Measurements from ENCODE around the gene MBP. TPM values are rescaled to one million over a fixed set of nuclear protein-coding genes. Genes with fewer than 3 reads are reported as not detected.

MBP gene
- total and polyA plus RNA-seq, 2 of the 13 experiments (the other 11 are each of a cell fraction or from before 2014, with no cell fraction given) = 5.0 to 8.5 TPM

- Histone ChIP-seq H3K79me2 (ENCODE audit: insufficient read depth, low read length) (no peaks in the 10 kb centered on the region), H2AFZ (ENCODE audit: low read length) (no peak overlapping the region), H3K4me3 (replicated peaks in 1 of 3; ENCODE audit: insufficient read depth in 1 of 3, low read depth in 2 of 3, low read length in 3 of 3) (no peak overlapping the region), H3K9ac (ENCODE audit: insufficient read depth, low read depth, low read length) (no peak overlapping the region), H3K4me2 (ENCODE audit: low read depth, low read length) (no peak overlapping the region), H4K20me1 (ENCODE audit: insufficient read depth, low read length) (peaks cover 11% of the 10 kb centered on the region), H3K27ac (ENCODE audit: extremely low read length, insufficient read depth, low read length) (no peak overlapping the region), H3K36me3 (replicated peaks in 1 of 2; ENCODE audit: control insufficient read depth in 1 of 2, insufficient read depth in 2 of 2, low read length in 2 of 2) (no peaks in the 10 kb centered on the region), H3K27me3 (ENCODE audit: control insufficient read depth in 1 of 2, insufficient read depth in 2 of 2, low read length in 2 of 2) (no peaks in the 10 kb centered on the region), H3K4me1 (ENCODE audit: insufficient read depth, low read length) (peaks cover 35% of the 10 kb centered on the region), H3K9me3 (ENCODE audit: low read length) (no peaks in the 10 kb centered on the region)
- no TSS peak for BruUV-seq (replicated peaks)
- intact Hi-C loops (cut with micrococcal nuclease; ENCODE audit: unreplicated experiment) (loop anchor here (2.0 kb wide), 1 partner anchor 29 kb away; no protein-coding TSS in a partner anchor), in situ Hi-C loops (cut with HindIII; ENCODE audit: extremely low pct_ligation_motif_present, low pct_unique_long_range_greater_than_20kb) (no loop called here)
- WGBS (ENCODE audit: low lambda C conversion rate) = 94% methylated on average over 3 of the region's 3 CpGs
- FAIRE-seq (no peak), DNase-seq (ENCODE audit: low spot score) (no peak), ATAC-seq (no peak)
- ChIA-PET POLR2A (no interaction called here), CTCF (ENCODE audit: low intra/inter-chr PET ratio, low total read pairs) (no interaction called here)
- no peak for TF ChIP-seq PHB2 (IDR thresholded peaks at IDR 0.05; ENCODE audit: partially characterized antibody)
- TF ChIP-seq ZNF543 (CRISPR knock-in tag; IDR thresholded peaks at IDR 0.05) = no peak
- TF ChIP-seq ATM (IDR thresholded peaks at IDR 0.05; ENCODE audit: borderline replicate concordance) = no peak
- no peak for TF ChIP-seq TERF1 (CRISPR knock-in tag; IDR thresholded peaks at IDR 0.05)
- no peak for TF ChIP-seq ZBTB38 (CRISPR knock-in tag; IDR thresholded peaks at IDR 0.05)
- no peak for TF ChIP-seq MYC (CRISPR knock-in tag; IDR thresholded peaks at IDR 0.05; ENCODE audit: borderline replicate concordance)
- no peak for TF ChIP-seq RXRB (CRISPR knock-in tag; IDR thresholded peaks at IDR 0.05; ENCODE audit: borderline replicate concordance)
- no peak for TF ChIP-seq AHR (CRISPR knock-in tag; IDR thresholded peaks at IDR 0.05)
- TF ChIP-seq SMARCE1 (IDR thresholded peaks at IDR 0.05; ENCODE audit: borderline replicate concordance) = no peak
- no peak for TF ChIP-seq ZNF576 (CRISPR knock-in tag; IDR thresholded peaks at IDR 0.05)
- no peak for TF ChIP-seq ZNF646 (CRISPR knock-in tag; IDR thresholded peaks at IDR 0.05)
- no peak for TF ChIP-seq THAP9 (CRISPR knock-in tag; IDR thresholded peaks at IDR 0.05; ENCODE audit: borderline replicate concordance)
- TF ChIP-seq ZNF567 (CRISPR knock-in tag; IDR thresholded peaks at IDR 0.05; ENCODE audit: borderline replicate concordance) = no peak
- TF ChIP-seq TEAD3 (CRISPR knock-in tag; optimal IDR thresholded peaks at IDR 0.05; ENCODE audit: borderline replicate concordance) = no peak
Measured at GRCh38 chr18:77086034-77086433, 46.5 kb downstream of the MBP start.

All from HepG2 (cell line).